ENCODE data around the gene MIOX. TPM values are rescaled to one million over a fixed set of nuclear protein-coding genes. Genes with fewer than 3 reads are reported as not detected.

Gene MIOX
- total RNA-seq, 1 experiment from 2014 or later = 0.32 TPM

- BruUV-seq (replicated peaks) = no TSS peak
- no peak overlapping the region for H3K4me3 ChIP-seq (ENCODE audit: low read depth, low read length, poor library complexity, severe bottlenecking)
- ChIA-PET CTCF (no interaction called here), POLR2A (ENCODE audit: low non-redundant PET) (no interaction called here)
- no peak for DNase-seq (ENCODE audit: low spot score)
- H3K36me3 ChIP-seq (ENCODE audit: insufficient read depth, low read length, poor library complexity, severe bottlenecking) = peaks cover 57% of the 10 kb centered on the region
- intact Hi-C loops (cut with micrococcal nuclease; ENCODE audit: unreplicated experiment) = no loop called here
- no peaks in the 10 kb centered on the region for H3K9me3 ChIP-seq (ENCODE audit: low read depth, low read length, poor library complexity, severe bottlenecking)
- H3K4me1 ChIP-seq (ENCODE audit: insufficient read depth, low read length, poor library complexity, severe bottlenecking) = no peaks in the 10 kb centered on the region
- TF ChIP-seq CTCF (conservative IDR thresholded peaks at IDR 0.05; ENCODE audit: low read depth, low read length) (no peak), EZH2 (IDR thresholded peaks at IDR 0.05; ENCODE audit: borderline replicate concordance, low read depth, low read length, poor library complexity, severe bottlenecking) (no peak)
- H3K27ac ChIP-seq (ENCODE audit: low read depth, low read length, poor library complexity, severe bottlenecking) = no peak overlapping the region
- no peaks in the 10 kb centered on the region for H3K27me3 ChIP-seq (replicated peaks; ENCODE audit: insufficient read depth, low read depth, low read length, poor library complexity)
Measured at GRCh38 chr22:50439314-50439870, 47.3 kb upstream of the MIOX start.

- no peak for DNase-seq (ENCODE audit: low spot score)
- H3K4me3 ChIP-seq (ENCODE audit: low read depth, low read length, poor library complexity, severe bottlenecking) = no peak overlapping the region
- no peaks in the 10 kb centered on the region for H3K4me1 ChIP-seq (ENCODE audit: insufficient read depth, low read length, poor library complexity, severe bottlenecking)
- no peaks in the 10 kb centered on the region for H3K27me3 ChIP-seq (replicated peaks; ENCODE audit: insufficient read depth, low read depth, low read length, poor library complexity)
- TF ChIP-seq CTCF (conservative IDR thresholded peaks at IDR 0.05; ENCODE audit: low read depth, low read length) = no peak
- no peak for TF ChIP-seq EZH2 (IDR thresholded peaks at IDR 0.05; ENCODE audit: borderline replicate concordance, low read depth, low read length, poor library complexity, severe bottlenecking)
- BruUV-seq (replicated peaks) = no TSS peak
- intact Hi-C loops (cut with micrococcal nuclease; ENCODE audit: unreplicated experiment) = no loop called here
- H3K27ac ChIP-seq (ENCODE audit: low read depth, low read length, poor library complexity, severe bottlenecking) = no peak overlapping the region
- POLR2A ChIA-PET (ENCODE audit: low non-redundant PET) = no interaction called here
- no peaks in the 10 kb centered on the region for H3K9me3 ChIP-seq (ENCODE audit: low read depth, low read length, poor library complexity, severe bottlenecking)
- CTCF ChIA-PET = no interaction called here
- H3K36me3 ChIP-seq (ENCODE audit: insufficient read depth, low read length, poor library complexity, severe bottlenecking) = peaks cover 62% of the 10 kb centered on the region
Measured at GRCh38 chr22:50439871-50440331, 46.8 kb upstream of the MIOX start.

GRCh38 chr22:50440544-50441249 lies 46.0 kb upstream of the MIOX start:
- BruUV-seq (replicated peaks) = no TSS peak
- Histone ChIP-seq H3K4me1 (ENCODE audit: insufficient read depth, low read length, poor library complexity, severe bottlenecking) (no peaks in the 10 kb centered on the region), H3K27me3 (replicated peaks; ENCODE audit: insufficient read depth, low read depth, low read length, poor library complexity) (no peaks in the 10 kb centered on the region), H3K27ac (ENCODE audit: low read depth, low read length, poor library complexity, severe bottlenecking) (no peak overlapping the region), H3K36me3 (ENCODE audit: insufficient read depth, low read length, poor library complexity, severe bottlenecking) (peaks cover 65% of the 10 kb centered on the region), H3K4me3 (ENCODE audit: low read depth, low read length, poor library complexity, severe bottlenecking) (no peak overlapping the region), H3K9me3 (ENCODE audit: low read depth, low read length, poor library complexity, severe bottlenecking) (no peaks in the 10 kb centered on the region)
- DNase-seq (ENCODE audit: low spot score) = no peak
- intact Hi-C loops (cut with micrococcal nuclease; ENCODE audit: unreplicated experiment) = no loop called here
- TF ChIP-seq CTCF (conservative IDR thresholded peaks at IDR 0.05; ENCODE audit: low read depth, low read length) (no peak), EZH2 (IDR thresholded peaks at IDR 0.05; ENCODE audit: borderline replicate concordance, low read depth, low read length, poor library complexity, severe bottlenecking) (no peak)
- POLR2A ChIA-PET (ENCODE audit: low non-redundant PET) = no interaction called here
- CTCF ChIA-PET = no interaction called here
